ENCODE measurements around the gene TMEM273.

Gene TMEM273

GRCh38 chr10:49143249-49143648, 44.9 kb downstream of the TMEM273 start:
- TF ChIP-seq CTCF (IDR thresholded peaks at IDR 0.05; ENCODE audit: low read depth, low read length, missing control alignments), result no peak
- no peak for DNase-seq (ENCODE audit: low read depth)
- H3K4me3 ChIP-seq (ENCODE audit: low read depth, low read length), result no peak overlapping the region

GRCh38 chr10:49141541-49142332, 46.5 kb downstream of the TMEM273 start:
- DNase-seq (ENCODE audit: low read depth), result no peak
- TF ChIP-seq CTCF (IDR thresholded peaks at IDR 0.05; ENCODE audit: low read depth, low read length, missing control alignments), result no peak
- H3K4me3 ChIP-seq (ENCODE audit: low read depth, low read length), result no peak overlapping the region

GRCh38 chr10:49140304-49141177, 47.6 kb downstream of the TMEM273 start:
- no peak for TF ChIP-seq CTCF (IDR thresholded peaks at IDR 0.05; ENCODE audit: low read depth, low read length, missing control alignments)
- DNase-seq (ENCODE audit: low read depth), result no peak
- no peak overlapping the region for H3K4me3 ChIP-seq (ENCODE audit: low read depth, low read length)

DNA sequence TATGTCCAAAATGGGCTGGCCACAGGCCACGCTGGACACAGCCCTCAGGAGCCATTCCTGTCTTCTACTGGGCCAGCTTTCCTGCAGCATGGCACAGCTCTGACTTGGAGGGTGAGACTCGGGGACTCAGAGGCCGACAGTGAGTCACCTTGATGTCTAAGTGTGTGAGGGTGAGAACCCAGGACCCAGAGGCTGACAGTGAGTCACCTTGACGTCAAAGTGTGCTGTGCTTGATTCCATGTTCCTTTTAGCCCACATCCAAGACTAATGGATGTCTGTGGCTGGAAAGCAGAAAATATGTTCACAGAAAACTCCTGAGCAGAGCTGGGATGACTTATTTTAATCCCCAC, 48.4 kb downstream of the TMEM273 start:
- TF ChIP-seq CTCF (IDR thresholded peaks at IDR 0.05; ENCODE audit: low read depth, low read length, missing control alignments), result no peak
- H3K4me3 ChIP-seq (ENCODE audit: low read depth, low read length), result no peak overlapping the region
- DNase-seq (ENCODE audit: low read depth), result no peak

- no peak for DNase-seq (ENCODE audit: low read depth)
Observed at GRCh38 chr10:49139028-49139845, 49.0 kb downstream of the TMEM273 start.

More at GRCh38 chr10:49139028-49139845, 49.0 kb downstream of the TMEM273 start:
- no peak overlapping the region for H3K4me3 ChIP-seq (ENCODE audit: low read depth, low read length)
- TF ChIP-seq CTCF (IDR thresholded peaks at IDR 0.05; ENCODE audit: low read depth, low read length, missing control alignments), result no peak
